22Rv1 (cell line): ENCODE measurements around the gene ACSM2B.

Experiments used
- ZFX ChIP-seq: fragments of 450-650 bp; IDR thresholded peaks from 2 replicates; pipeline ENCODE4 v1.6.1; 2017; ENCODE audit warnings: antibody characterized with exemption, borderline replicate concordance
- TF ChIP-seq, protein P1 (sequence below): fragments of 450-650 bp; IDR thresholded peaks from 2 replicates; pipeline ENCODE4 v1.5.1; 2017; ENCODE audit warnings: mild to moderate bottlenecking

GRCh38 chr16:20517149-20517548, 59.0 kb downstream of the ACSM2B start:
- TF ChIP-seq, protein P1, sequence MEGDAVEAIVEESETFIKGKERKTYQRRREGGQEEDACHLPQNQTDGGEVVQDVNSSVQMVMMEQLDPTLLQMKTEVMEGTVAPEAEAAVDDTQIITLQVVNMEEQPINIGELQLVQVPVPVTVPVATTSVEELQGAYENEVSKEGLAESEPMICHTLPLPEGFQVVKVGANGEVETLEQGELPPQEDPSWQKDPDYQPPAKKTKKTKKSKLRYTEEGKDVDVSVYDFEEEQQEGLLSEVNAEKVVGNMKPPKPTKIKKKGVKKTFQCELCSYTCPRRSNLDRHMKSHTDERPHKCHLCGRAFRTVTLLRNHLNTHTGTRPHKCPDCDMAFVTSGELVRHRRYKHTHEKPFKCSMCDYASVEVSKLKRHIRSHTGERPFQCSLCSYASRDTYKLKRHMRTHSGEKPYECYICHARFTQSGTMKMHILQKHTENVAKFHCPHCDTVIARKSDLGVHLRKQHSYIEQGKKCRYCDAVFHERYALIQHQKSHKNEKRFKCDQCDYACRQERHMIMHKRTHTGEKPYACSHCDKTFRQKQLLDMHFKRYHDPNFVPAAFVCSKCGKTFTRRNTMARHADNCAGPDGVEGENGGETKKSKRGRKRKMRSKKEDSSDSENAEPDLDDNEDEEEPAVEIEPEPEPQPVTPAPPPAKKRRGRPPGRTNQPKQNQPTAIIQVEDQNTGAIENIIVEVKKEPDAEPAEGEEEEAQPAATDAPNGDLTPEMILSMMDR: no peak
- no peak for TF ChIP-seq ZFX
